ENCODE results near the gene POLR3E. TPM values are rescaled to one million over a fixed set of nuclear protein-coding genes. Genes with fewer than 3 reads are reported as not detected.

POLR3E gene
- total RNA-seq, 2 donors from 2014 or later: 27.2 to 33.6 TPM

DNA sequence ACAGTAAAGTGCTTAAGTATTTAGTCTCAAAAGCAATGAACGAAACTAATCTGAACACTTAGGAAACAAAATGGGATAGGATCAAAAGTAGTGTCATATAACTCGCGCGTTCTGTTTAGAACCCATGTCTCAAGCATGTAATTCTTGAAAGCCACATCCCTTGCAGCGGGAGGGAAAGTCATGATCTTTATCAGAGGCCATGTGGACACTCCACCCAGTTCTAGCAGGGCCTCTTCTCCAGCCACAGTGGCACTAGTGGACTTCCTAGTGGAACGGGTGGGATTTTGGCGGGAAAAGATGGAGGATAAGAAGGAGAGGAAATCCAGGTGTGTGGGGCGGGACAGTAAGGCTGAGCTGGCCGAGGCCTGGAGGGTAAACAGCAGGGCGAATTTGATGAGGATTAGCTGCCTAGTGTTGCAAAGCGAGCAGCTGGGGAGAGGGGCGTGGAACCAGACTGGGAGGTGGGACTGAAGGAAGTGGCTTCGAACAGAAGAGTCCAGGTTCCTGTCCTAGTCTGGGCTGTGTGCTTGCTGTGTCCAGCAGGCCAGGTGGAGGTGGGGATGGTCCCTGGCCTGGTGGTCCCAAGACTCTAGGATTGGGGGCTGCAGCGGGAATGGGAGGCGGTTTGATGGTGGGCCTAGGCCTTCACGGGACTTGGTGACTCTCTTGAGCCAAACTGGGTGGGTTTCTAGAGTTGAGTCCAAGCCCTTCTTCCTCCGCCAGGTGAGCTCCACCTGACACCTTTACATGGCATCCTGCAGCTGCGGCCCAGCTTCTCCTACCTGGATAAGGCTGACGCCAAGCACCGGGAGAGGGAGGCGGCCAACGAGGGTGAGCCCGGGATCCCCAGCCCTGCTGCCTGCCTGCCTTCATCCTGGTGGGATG lies 15.9 kb downstream of the POLR3E start:
- intact Hi-C loops (cut with DNase I): no loop called here
- no peak for DNase-seq
- no peak for ATAC-seq

DNA sequence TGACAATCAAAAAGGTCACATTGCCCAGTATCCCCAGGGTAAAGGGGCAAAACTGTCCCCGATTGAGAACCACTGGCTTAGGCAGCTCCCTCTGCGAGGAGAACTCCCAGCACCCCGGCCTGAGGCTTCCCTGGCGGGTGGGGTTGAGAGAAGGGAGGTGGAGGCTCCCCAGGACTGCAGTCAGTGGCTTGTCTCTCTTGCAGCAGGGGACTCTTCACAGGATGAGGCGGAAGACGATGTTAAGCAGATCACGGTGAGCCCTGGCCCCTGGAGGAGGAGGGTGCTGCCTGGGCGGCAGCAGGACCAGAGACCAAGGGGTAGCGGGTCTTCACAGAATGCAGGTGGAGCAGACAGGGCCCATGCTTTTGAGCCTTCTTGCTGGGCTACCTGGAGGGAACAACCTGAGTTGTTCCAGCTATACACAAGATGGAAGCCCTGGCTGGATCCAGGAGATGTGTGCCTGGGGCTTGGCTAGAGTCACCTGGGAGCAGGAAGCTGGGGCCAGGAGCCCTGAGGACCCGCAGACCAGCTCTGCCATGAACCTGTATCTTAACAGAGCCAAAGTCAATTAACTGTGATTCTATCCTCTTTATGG lies 16.8 kb downstream of the POLR3E start:
- DNase-seq (no peak), ATAC-seq (no peak)
- intact Hi-C loops (cut with DNase I): no loop called here

DNA sequence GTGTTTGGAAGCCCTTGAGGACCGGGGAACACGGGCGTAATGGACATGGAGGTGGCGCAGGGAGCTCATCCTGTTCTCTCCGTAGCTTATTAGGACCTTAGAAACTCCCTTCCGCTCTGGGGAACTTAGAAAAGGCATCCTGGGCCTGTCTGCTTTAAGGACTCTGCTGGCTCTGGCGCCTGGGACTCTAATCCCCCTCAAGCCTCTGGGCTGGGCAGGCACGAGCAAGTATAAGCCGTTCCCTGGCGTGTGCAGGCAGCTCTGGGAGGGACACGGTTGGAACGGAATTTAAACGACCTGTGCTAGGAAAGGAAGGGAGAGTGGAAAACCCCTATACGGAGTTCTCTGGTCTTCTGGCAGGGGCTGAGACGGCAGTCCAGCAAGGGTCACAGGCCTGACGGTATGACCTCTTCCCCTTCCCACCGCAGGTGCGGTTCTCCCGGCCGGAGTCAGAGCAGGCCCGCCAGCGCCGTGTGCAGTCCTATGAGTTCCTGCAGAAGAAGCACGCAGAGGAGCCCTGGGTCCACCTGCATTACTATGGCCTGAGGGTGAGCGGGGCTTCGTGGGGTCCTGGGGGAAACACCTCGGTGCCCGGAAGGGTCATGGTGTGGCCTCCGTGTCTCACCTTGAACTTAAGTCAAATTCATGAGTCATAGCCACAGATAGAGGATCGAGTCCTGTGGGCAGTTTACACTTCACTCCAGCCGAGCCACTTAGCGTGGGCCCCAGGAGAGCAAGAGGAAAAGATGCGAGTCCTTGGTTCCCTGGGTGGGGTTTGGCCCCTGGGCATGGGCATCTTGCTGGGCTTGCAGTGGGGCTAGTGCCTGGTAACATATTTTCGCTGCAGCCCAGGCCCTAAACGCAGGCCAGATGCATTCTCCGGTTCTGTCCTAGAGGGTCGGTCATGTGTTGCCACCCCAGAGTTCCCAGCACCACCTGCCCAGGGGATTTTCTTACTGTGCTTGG lies 17.7 kb downstream of the POLR3E start:
- DNase-seq (no peak), ATAC-seq (no peak)
- intact Hi-C loops (cut with DNase I): no loop called here

DNA sequence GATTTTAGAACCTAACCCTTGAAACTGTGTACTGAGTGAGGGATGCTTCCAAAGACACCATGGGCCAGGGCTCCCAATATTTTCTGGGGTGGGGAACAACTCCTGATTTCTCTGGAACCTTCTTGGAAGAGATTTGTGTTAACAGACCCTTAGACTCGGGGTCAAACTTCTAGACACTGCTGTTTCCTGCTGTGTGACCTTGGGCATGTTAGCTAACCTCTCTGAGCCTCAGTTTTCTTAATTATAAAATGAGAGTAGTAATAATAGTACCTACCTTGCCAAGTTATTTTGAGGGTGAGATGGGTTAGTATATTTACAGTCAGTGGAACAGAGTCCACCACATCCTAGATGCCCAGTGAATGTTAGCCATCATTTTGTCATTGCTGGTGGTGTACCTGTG lies 18.8 kb downstream of the POLR3E start:
- DNase-seq (no peak), ATAC-seq (no peak)
- intact Hi-C loops (cut with DNase I): no loop called here

DNA sequence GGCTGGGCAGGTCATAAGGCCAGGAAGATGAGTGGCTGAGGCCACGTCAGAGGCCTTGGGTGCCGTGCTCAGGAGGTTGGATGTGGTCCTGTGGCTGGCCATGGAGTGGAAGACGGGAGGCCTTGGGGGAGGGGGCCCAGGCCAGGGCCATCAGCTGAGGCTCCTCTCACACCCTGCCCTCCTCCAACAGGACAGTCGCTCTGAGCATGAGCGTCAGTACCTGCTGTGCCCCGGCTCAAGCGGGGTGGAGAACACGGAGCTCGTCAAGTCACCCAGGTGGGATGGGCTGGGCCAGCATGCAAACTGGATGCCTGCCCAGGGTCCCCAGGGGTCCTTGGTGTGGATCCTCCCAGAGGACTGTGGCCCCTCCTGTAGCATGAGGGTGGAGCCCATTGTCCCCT lies 19.2 kb downstream of the POLR3E start:
- intact Hi-C loops (cut with DNase I): no loop called here
- no peak for ATAC-seq
- DNase-seq: no peak

DNA sequence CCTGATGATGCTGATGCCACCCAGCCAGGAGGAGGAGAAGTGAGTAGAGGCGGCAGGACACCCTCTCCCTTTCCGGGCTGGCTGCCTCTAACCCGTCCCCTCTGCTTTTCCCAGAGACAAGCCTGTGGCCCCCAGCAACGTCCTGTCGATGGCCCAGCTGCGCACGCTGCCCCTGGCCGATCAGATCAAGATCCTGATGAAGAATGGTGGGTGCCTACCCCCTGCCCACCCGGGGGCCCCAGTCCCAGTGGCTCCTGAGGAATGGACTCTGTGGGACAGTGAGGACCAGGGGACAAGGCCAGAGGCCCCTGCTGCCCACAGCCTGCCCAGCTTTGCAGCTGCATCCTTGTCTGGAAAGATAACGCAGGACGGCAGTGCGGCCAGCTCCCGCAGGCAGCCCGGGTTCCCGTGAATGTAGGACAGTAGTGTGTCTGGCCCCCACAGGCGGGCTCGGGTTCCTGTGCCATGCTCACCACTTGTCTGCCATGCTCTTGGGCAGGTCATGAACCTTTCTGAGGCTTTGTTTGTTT lies 19.9 kb downstream of the POLR3E start:
- ATAC-seq (no peak), DNase-seq (no peak)
- intact Hi-C loops (cut with DNase I): no loop called here

DNA sequence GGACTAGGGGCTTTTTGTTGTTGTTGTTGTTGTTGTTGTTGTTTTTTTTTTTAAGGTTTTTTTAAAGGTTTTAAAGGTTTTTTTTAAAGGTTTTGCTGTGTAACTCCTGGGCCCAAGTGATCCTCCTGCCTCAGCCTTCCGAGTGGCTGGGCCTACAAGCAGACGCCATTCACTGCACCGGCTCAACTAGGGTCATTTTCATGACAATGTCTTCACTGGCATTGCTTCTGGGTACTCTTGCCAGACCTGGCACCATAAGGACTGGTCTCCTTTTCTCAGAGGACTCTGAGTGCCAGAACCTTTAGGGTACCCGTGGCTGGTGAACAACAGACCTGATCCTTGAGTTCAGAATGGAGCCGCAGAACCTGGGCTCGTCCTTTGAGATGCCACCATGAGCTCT lies 20.4 kb downstream of the POLR3E start:
- ATAC-seq (no peak), DNase-seq (no peak)
- intact Hi-C loops (cut with DNase I): no loop called here

DNA sequence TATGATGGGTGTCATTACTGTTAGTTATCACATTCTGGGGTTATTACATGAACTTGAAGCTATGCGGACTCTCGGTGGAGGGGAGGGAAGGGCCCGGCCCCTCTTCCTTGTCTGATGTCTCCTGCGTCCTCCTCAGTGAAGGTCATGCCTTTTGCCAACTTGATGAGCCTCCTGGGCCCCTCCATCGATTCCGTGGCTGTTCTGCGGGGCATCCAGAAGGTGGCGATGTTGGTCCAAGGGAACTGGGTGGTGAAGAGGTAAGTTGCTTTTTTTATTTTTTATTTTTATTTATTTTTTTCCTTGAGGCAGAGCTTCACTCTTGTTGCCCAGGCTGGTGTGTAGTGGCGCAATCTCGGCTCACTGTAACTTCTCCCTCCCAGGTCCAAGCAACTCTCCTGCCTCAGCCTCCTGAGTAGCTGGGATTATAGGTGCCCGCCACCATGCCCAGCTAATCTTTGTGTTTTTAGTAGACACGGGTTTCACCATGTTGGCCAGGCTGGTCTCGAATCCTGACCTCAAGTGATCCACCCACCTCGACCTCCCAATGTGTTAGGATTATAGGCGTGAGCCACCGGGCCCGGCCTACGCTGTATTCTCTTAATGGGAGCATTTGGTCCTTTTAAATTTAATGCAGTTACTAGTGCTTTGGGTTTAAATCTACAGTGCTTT lies 21.6 kb downstream of the POLR3E start:
- intact Hi-C loops (cut with DNase I): no loop called here
- ATAC-seq: no peak
- DNase-seq: no peak

DNA sequence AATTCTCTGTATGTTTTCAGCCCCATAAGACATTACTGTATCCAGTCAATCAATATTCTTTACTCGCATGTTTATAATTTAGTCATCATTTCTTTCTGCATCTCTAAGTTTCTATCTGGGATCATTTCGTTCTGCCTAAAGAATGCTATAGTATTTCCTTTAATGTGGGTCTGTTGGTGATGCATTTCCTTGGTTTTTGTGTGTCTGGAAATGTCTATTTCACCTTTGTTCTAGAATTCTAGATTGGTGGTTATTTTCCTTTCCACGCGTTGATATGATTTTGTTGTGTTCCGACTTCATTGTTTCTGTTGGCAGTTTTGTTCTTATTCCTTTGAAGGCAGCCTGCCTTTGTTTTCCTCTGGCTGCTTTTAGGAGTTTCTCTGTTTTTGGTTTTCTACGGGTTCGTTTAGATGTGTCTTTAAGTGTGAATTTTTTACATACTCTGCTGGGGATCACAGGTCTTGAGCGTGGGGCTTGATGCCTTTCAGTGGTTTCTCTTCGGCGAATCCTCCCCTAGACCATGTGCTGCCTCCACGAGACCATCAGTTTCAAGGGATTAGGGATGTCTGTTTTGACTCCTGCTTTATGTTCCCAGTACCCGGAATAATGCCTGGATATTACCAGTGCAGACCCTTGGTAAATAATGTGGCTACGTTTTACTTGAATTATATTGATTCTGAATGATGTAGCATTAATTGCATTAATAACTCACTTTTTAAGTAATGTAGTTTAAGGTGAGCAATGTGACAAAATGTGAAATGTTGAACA lies 23.5 kb downstream of the POLR3E start:
- no peak for DNase-seq
- intact Hi-C loops (cut with DNase I): loop anchor here in 1 of 2 donors (10.0 kb wide), 1 partner anchor 54 kb away; the partner anchor contains the start of gene CDR2
- no peak for ATAC-seq

DNA sequence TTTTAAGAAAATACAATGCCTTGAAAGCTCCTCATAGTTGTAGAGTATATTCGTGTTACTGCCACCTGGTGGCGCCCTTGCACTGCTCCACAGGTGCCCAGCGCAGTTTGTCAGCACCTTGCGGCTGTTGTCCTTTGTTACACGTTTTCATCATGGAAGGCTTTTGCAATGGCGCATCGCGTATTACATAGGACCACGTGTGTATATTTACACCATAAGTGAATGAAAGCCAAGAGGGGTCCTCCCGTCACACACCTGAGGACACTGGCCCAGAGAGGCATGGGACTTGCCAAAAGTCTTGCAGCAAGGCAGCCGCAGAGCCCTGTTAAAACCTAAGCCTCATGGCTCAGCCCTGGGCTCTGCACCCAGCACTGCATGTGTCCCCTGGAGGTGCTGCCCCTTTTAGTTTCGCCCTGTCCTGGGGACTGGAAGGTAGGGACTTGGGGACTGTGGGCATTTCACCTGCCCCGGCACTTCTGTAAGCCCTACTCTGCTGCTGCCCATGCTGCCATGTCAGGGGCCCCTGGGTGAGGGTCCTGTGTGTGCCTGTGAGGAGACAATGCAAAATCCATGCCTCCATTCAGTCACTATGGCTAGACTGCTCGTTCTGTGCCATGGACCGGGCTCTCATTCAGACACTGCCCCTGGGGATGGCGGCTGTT lies 24.3 kb downstream of the POLR3E start:
- DNase-seq (peak; percentile 74), ATAC-seq (peak; percentile 60 to 76)

DNA sequence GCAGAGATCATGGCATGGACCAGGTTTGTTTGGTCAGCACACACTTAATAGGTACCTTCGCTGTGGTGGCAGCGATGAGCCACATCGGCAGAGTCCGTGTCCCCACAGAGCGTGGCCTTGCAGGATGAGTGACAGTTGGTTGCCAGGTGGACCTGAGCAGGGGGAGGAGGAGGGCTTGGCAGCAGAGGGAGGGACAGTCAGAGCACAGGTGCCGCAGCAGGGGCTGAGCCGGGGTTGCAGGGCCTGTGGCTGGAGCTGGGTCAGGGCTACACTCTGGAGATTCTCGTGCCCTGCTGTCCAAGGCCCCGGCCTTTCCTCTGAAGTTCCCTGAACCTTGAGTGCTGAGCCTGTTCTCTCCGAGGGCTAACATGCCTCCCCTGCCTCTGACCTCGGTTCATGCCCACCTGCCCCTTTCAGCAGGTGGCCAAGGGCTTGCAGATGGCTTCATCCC lies 24.8 kb downstream of the POLR3E start:
- DNase-seq (no peak), ATAC-seq (no peak)
- intact Hi-C loops (cut with DNase I): loop anchor here in 1 of 2 donors (10.0 kb wide), 1 partner anchor 53 kb away; the partner anchor contains the start of gene CDR2

More for the DNA sequence above, 24.3 kb downstream of the POLR3E start:
- intact Hi-C loops (cut with DNase I): loop anchor here in 1 of 2 donors (10.0 kb wide), 1 partner anchor 53 kb away; the partner anchor contains the start of gene CDR2

DNA sequence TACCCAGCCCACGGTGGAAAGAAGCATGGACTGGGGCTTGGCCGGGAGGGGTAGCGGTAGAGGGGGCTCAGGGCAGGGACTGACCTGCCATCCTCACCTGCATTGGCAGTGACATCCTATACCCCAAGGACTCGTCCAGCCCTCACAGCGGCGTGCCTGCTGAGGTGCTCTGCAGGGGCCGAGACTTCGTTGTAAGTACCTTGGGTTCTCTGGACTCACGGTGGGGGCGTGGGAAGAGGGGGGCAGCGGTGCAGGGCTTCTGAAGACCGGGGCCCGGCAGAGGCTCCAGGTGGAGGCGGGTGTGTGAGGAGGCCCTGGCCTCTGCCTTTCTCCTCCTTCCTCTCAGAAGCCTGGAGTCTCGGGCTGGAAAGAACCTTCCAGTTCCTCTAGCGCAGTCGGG lies 25.5 kb downstream of the POLR3E start:
- DNase-seq: no peak
- intact Hi-C loops (cut with DNase I): loop anchor here in 1 of 2 donors (10.0 kb wide), 1 partner anchor 52 kb away; the partner anchor contains the start of gene CDR2
- ATAC-seq: no peak

DNA sequence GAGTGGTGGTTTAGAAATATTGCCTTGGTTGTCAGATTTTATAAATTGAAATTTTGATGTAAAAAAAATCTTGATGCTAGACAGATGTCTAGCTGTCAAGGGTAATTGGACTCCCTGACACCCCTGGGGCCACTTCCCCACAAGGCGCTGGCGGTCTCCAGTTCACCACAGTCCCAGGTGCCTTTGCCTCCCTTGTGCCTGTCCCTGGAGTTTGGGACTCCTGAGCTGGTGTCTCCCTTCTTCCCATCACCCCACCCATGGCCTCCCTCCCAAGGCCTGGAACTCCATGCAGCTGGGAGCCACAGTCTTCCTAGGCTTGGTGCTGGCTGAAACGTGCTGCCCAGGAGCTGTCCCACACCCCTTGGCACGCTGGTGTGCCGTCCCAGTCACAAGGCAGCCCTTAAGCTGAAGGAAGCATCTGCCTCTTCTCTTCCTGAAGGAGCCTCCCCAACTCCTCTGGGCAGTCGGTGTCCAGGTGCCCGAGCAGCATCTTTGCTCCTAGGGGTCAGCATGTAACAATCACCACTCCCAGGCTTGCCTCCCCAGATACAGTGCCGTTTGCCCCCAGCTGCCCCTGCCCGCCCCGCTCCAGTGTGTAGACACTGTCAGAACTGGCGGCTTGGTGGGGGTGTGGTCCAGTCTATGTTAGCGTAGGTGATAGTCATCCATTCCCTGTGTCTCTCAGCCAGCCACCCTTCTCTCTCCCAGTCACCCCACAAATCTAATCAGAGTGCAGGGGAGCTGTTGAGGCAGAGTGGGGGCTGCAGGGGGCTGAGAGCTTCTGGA lies 26.2 kb downstream of the POLR3E start:
- intact Hi-C loops (cut with DNase I): loop anchor here in 1 of 2 donors (10.0 kb wide), 1 partner anchor 51 kb away; the partner anchor contains the start of gene CDR2
- ATAC-seq (no peak), DNase-seq (no peak)

DNA sequence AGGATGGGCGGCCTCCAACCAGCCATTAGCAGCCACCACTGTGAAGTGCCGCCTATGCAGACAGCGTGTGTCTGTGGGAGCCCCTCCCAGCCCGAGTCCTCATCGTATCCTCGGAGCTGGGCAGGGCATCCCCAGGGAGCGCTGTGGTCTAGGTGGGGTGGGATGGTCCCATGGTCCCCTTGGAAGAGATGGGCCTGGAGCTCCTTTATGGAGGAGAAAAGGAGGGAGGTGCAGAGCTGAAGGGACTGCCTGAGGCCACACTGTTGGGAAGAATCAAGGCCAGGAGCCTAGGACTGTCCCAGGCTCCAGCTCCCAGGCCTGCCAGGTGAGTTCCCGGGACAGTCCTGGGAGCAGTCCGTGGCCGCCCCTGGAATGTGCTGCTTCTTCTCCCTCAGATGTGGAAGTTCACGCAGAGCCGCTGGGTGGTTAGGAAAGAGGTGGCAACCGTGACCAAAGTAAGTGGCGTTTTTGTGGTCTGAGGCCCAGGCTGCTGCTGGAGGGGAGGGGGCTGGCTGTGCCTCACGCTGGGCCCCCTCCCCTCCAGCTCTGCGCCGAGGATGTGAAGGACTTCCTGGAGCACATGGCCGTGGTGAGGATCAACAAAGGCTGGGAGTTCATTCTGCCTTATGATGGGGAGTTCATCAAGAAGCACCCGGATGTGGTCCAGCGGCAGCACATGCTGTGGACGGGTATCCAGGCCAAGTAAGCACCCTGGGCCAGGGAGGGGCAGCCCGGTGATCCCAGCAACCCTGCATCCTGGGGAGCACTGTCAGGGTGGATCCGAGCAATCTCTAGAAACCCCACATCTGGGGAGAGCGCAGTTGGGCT lies 27.0 kb downstream of the POLR3E start:
- ATAC-seq (no peak), DNase-seq (no peak)
- intact Hi-C loops (cut with DNase I): loop anchor here in 1 of 2 donors (10.0 kb wide), 1 partner anchor 51 kb away; the partner anchor contains the start of gene CDR2
